ENCODE measurements around the gene TRIM63.

DNA sequence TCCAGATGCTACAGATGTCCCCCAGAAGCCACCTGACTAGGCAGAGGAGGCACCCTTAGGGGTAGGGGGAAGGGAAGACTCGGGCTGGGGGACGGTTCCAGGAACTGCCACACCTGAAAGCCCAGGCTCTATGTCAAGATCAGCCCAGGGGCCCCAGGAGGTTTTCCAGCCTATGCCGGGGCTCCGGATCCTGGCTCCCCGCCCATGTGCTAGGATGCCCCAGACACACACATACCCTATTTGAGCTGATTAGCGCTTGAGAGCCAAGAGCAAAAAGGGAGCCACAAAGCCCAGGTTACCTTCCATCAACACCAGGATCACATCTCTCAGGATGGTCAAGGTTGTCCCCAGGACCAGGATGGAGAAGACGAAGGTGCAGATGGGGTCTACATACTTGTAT lies 26.0 kb downstream of the TRIM63 start:
- TF ChIP-seq, protein P1, sequence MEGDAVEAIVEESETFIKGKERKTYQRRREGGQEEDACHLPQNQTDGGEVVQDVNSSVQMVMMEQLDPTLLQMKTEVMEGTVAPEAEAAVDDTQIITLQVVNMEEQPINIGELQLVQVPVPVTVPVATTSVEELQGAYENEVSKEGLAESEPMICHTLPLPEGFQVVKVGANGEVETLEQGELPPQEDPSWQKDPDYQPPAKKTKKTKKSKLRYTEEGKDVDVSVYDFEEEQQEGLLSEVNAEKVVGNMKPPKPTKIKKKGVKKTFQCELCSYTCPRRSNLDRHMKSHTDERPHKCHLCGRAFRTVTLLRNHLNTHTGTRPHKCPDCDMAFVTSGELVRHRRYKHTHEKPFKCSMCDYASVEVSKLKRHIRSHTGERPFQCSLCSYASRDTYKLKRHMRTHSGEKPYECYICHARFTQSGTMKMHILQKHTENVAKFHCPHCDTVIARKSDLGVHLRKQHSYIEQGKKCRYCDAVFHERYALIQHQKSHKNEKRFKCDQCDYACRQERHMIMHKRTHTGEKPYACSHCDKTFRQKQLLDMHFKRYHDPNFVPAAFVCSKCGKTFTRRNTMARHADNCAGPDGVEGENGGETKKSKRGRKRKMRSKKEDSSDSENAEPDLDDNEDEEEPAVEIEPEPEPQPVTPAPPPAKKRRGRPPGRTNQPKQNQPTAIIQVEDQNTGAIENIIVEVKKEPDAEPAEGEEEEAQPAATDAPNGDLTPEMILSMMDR (conservative IDR thresholded peaks at IDR 0.05): no peak
- no peak for TF ChIP-seq EZH2 (IDR thresholded peaks at IDR 0.05; ENCODE audit: low read depth)

Measured in PC-9 (cell line).